A673 (cell line): ENCODE measurements around the gene C1GALT1C1L. TPM values are rescaled to one million over a fixed set of nuclear protein-coding genes. Genes with fewer than 3 reads are reported as not detected.
"Not testable (repeated sequence)": the region's sequence is repeated elsewhere in the genome, so short reads cannot be mapped to it uniquely, and the experiment has no call there.

Source experiments
- BruUV-seq: library from RNA; stranded (reverse); fragments of 400-500 nt; replicated peaks from 2 replicates; lab custom pipeline; 2021; lab: Mats Ljungman, UMichigan
- CTCF ChIA-PET: fragments of 300-600 bp; sonication (Branson Sonifier 250); formaldehyde crosslinking; loops from one replicate; lab custom pipeline; 2022; ENCODE audit warnings: antibody characterized with exemption; lab: Charles Lee
- POLR2A ChIA-PET: fragments of 300-600 bp; sonication (Branson Sonifier 250); formaldehyde crosslinking; loops from one replicate; lab custom pipeline; 2022; ENCODE audit warnings: antibody characterized with exemption; ENCODE audit not compliant: low non-redundant PET; lab: Charles Lee
- DNase-seq: peaks from one replicate; pipeline ENCODE4 v3.0.0-alpha.2; 2015; ENCODE audit warnings: low spot score
- H3K27ac ChIP-seq: fragments of 200-600 bp; sonication (generic); 2 replicates; pipeline ENCODE4 v1.5.1; 2016; ENCODE audit warnings: mixed run types, low read depth, mild to moderate bottlenecking, mixed read lengths, antibody characterized with exemption, low read length; ENCODE audit not compliant: poor library complexity, severe bottlenecking
- H3K27me3 ChIP-seq: fragments of 200-600 bp; sonication (generic); replicated peaks from 2 replicates; pipeline ENCODE4 v1.6.1; 2017; ENCODE audit warnings: mixed run types, low read depth, mild to moderate bottlenecking, mixed read lengths, antibody characterized with exemption, low read length; ENCODE audit not compliant: insufficient read depth, poor library complexity
- H3K36me3 ChIP-seq: fragments of 200-600 bp; sonication (generic); 2 replicates; pipeline ENCODE4 v1.6.1; 2016; ENCODE audit warnings: mixed run types, mild to moderate bottlenecking, mixed read lengths, antibody characterized with exemption, low read length; ENCODE audit not compliant: insufficient read depth, poor library complexity, severe bottlenecking
- H3K4me1 ChIP-seq: fragments of 200-600 bp; sonication (generic); 2 replicates; pipeline ENCODE4 v1.6.1; 2017; ENCODE audit warnings: mixed run types, mild to moderate bottlenecking, mixed read lengths, antibody characterized with exemption, low read length; ENCODE audit not compliant: insufficient read depth, poor library complexity, severe bottlenecking
- H3K4me3 ChIP-seq: fragments of 200-600 bp; sonication (generic); 2 replicates; pipeline ENCODE4 v1.5.1; 2016; ENCODE audit warnings: low read depth, mixed run types, mild to moderate bottlenecking, mixed read lengths, low read length; ENCODE audit not compliant: poor library complexity, severe bottlenecking
- H3K9me3 ChIP-seq: fragments of 200-600 bp; sonication (generic); 2 replicates; pipeline ENCODE4 v1.6.1; 2016; ENCODE audit warnings: mixed run types, low read depth, mild to moderate bottlenecking, mixed read lengths, antibody characterized with exemption, low read length; ENCODE audit not compliant: poor library complexity, severe bottlenecking
- EZH2 ChIP-seq: fragments of 200-600 bp; sonication (generic); IDR thresholded peaks from 2 replicates; pipeline ENCODE4 v1.6.1; 2017; ENCODE audit warnings: borderline replicate concordance, low read depth, mild to moderate bottlenecking, mixed read lengths, antibody characterized with exemption, low read length; ENCODE audit not compliant: poor library complexity, severe bottlenecking
- intact Hi-C: fragments of 100-400 bp; cut with micrococcal nuclease; formaldehyde crosslinking; loops from one replicate; pipeline ENCODE4 v1.10.0; 2022; ENCODE audit not compliant: unreplicated experiment
- total RNA-seq: library from RNA; stranded (reverse); gene quantifications from 2 replicates; pipeline ENCODE4 v1.2.3, GENCODE V29; 2021
- TF ChIP-seq, protein P1 (sequence below): fragments of 300-800, 200-600 bp; sonication (generic); conservative IDR thresholded peaks from 2 replicates; pipeline ENCODE4 v1.5.1; 2017; ENCODE audit warnings: low read depth, mild to moderate bottlenecking, antibody characterized with exemption, low read length, moderate library complexity, mixed read lengths

C1GALT1C1L gene
- total RNA-seq, 1 experiment from 2014 or later: 0.41 TPM

DNA sequence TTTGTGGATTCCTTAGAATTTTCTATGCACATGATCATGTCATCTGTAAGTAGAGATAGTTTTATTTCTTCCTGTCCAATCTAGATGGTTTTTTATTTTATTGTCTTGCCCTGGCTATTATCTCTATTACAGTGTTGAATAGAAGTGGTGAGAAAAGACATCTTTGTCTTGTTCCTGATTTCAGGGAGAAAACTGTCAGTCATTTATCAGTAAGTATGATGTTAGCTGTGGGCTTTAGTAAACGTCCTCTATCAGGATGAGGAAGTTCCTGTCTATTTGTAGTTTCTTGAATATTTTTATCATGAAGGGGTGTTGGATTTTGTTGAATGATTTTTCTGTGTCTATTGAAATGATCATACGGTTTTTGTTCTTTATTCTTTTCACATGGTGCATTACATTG, 33.9 kb downstream of the C1GALT1C1L start:
- Histone ChIP-seq H3K4me1 (no peaks in the 10 kb centered on the region), H3K27ac (no peak overlapping the region), H3K36me3 (no peaks in the 10 kb centered on the region), H3K9me3 (no peaks in the 10 kb centered on the region), H3K27me3 (no peaks in the 10 kb centered on the region), H3K4me3 (no peak overlapping the region)
- ChIA-PET CTCF (no interaction called here), POLR2A (no interaction called here)
- BruUV-seq: no TSS peak
- DNase-seq: no peak
- intact Hi-C loops: no loop called here
- TF ChIP-seq EZH2: no peak
- TF ChIP-seq, protein P1, sequence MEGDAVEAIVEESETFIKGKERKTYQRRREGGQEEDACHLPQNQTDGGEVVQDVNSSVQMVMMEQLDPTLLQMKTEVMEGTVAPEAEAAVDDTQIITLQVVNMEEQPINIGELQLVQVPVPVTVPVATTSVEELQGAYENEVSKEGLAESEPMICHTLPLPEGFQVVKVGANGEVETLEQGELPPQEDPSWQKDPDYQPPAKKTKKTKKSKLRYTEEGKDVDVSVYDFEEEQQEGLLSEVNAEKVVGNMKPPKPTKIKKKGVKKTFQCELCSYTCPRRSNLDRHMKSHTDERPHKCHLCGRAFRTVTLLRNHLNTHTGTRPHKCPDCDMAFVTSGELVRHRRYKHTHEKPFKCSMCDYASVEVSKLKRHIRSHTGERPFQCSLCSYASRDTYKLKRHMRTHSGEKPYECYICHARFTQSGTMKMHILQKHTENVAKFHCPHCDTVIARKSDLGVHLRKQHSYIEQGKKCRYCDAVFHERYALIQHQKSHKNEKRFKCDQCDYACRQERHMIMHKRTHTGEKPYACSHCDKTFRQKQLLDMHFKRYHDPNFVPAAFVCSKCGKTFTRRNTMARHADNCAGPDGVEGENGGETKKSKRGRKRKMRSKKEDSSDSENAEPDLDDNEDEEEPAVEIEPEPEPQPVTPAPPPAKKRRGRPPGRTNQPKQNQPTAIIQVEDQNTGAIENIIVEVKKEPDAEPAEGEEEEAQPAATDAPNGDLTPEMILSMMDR: no peak

DNA sequence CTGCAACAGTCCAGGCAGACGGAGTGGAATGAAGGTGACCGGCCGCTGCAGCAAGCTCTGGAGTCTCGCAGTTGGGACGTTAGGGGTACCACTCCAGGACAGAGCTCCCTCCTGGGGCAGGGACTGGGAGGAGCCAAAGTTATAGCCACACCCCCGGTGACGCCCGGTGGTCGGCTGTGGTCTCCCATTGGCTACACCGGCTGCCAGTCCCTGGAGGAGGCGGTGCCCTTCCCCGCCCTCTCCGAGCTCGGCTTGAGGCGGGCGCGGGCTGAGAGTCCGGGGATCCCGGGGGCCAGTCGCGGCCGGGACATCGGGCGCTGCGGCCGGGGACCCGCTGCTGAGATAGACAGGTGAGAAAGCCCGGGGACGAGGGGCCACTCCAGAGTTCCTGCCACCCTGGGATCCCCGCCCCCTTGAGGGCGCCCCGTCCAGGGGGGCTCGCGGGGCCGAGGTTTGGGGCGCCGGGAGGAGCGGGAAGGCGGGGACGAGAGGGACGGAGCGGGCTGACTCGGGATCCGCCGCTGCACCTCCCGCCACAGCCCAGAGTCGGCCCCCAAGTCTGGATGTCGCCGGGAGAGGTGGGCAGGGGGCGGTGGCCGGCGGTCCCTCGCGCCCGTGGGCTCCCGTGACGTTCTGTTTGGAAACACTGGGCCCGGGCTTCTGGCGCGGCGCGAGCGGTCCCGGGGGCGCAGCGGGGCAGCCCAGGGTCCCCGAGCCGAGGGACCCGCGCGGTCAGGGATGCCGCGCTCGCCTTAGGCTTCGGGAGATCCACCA, 39.0 kb downstream of the C1GALT1C1L start, which contains the start of gene PLEKHH2:
Gene PLEKHH2, plus strand, starts transcription at position 231 of the 774 bp plus-strand sequence. CDS start 7,414 bp downstream, outside the sequence.
- no peaks in the 10 kb centered on the region for H3K9me3 ChIP-seq
- no TSS peak for BruUV-seq
- no peak within 1 kb of the TSS for H3K27ac ChIP-seq
- no peak for TF ChIP-seq EZH2
- TF ChIP-seq, protein P1: no peak
- H3K36me3 ChIP-seq: no peaks in the 10 kb centered on the region
- H3K4me3 ChIP-seq: peak within 1 kb of the TSS; percentile 81
- CTCF ChIA-PET: interaction anchor here (0.7 kb wide), 1 partner anchor 10 kb away, joined by 5 read pairs; no protein-coding TSS in a partner anchor
- POLR2A ChIA-PET: interaction anchor here (0.6 kb wide), 2 partner anchors 10 to 359 kb away, joined by 3 to 16 read pairs; no protein-coding TSS in a partner anchor
- intact Hi-C loops: no loop called here
- peak; percentile 90 for DNase-seq
- peaks cover 17% of the 10 kb centered on the region for H3K4me1 ChIP-seq
- H3K27me3 ChIP-seq: no peaks in the 10 kb centered on the region

DNA sequence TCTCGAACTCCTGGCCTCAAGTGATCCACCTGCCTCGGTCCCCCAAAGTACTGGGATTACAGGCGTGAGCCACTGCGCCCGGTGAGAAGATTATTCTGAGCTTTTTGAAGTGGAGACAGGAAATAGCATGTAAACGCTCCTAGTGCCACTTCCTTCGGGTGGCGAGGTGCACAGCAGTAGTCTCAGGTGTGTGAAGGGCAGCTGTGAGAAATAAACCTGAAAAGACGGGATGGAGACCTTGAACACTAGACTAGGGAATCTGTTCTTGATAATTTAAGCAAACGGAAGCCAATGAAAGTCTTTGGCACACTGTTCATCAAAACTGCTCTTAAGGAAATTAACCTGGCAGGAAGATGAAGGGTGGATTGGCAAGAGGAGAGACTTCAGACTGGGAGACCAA, 39.6 kb downstream of the C1GALT1C1L start:
- H3K36me3 ChIP-seq: no peaks in the 10 kb centered on the region
- CTCF ChIA-PET: no interaction called here
- H3K4me1 ChIP-seq: peaks cover 17% of the 10 kb centered on the region
- H3K27ac ChIP-seq: no peak overlapping the region
- POLR2A ChIA-PET: interaction anchor here (0.6 kb wide), 1 partner anchor 360 kb away, joined by 3 read pairs; no protein-coding TSS in a partner anchor
- no peak for DNase-seq
- BruUV-seq: no TSS peak
- no peaks in the 10 kb centered on the region for H3K9me3 ChIP-seq
- no peak for TF ChIP-seq EZH2
- TF ChIP-seq, protein P1: no peak
- H3K4me3 ChIP-seq: peak overlapping the region; percentile 81
- intact Hi-C loops: no loop called here
- H3K27me3 ChIP-seq: no peaks in the 10 kb centered on the region

GRCh38 chr2:43636153-43636552, 40.1 kb downstream of the C1GALT1C1L start:
- H3K27me3 ChIP-seq, H3K36me3 ChIP-seq, BruUV-seq, DNase-seq, CTCF ChIA-PET, H3K9me3 ChIP-seq, POLR2A ChIA-PET, intact Hi-C loops, H3K4me3 ChIP-seq, H3K27ac ChIP-seq: not testable (repeated sequence)
- peaks cover 17% of the 10 kb centered on the region for H3K4me1 ChIP-seq
